ENCODE measurements around the gene GSX2. TPM values are rescaled to one million over a fixed set of nuclear protein-coding genes. Genes with fewer than 3 reads are reported as not detected.

Gene GSX2
- total RNA-seq, 4 donors from 2014 or later = not detected

DNA sequence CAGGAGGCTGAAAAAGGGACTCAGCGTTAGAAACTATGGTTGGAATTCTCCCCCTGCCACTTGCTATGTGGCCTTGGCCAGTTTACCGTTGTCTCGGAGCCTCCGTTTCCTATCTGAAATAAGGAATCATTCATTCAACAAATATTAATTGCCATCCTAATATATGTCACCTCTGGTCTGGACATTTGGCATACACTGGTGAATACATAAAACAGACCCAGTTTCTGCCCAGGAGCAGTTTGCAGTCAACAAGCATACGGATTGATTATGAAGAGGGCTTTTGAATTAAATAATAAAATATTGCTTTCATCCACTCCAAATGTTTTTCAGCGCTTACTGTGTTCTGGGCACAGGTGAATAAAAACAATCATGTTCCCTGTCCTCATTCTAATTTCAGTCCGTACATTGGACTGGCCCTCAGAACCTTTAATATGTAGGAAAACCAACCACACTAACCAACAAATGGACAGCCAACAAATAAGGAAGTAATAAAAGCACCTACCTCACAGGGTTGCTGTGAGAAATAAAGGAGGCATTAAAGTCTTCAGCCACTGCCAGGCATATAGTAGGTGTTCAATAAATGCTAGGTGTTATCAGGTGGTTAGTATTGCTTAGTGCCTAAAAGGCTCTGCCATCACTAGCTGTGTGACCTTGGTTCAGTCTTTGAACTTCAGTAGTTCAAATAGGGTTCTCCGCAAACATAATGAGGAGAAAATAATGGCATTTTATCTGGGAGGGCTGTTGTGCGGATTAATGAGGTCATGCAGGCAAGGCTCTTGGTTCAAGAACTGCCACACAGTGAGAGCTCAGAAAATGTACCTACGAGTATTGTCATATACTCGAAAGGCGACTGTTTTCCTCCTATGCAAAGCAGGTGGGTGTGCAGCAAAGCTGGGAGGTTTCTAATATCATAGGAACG, 7.3 kb upstream of the GSX2 start:
- no peak for TF ChIP-seq CTCF (IDR thresholded peaks at IDR 0.05; ENCODE audit: low read depth)

GRCh38 chr4:54093324-54094240, 6.4 kb upstream of the GSX2 start:
- no peak for TF ChIP-seq CTCF (IDR thresholded peaks at IDR 0.05; ENCODE audit: low read depth)

DNA sequence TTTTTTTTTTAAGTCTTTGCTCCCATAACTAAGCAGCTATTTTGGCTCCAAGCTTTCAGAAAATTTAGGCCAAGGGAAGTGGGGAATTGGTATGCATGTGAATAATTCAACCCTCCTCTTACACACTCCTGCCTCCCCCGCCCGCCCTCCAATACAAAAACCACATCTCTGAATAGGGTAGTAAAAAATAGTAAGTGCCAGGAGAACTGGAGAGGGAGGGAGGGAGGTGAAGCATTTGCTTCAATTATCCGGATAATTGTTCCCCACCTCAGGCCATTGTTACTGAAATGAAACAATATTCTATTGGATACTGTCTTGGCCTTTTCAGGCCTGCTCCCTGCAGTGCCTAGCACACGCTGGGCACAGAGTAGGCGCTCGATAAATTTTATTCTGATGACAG, 5.5 kb upstream of the GSX2 start:
- no peak for TF ChIP-seq CTCF (IDR thresholded peaks at IDR 0.05; ENCODE audit: low read depth)

DNA sequence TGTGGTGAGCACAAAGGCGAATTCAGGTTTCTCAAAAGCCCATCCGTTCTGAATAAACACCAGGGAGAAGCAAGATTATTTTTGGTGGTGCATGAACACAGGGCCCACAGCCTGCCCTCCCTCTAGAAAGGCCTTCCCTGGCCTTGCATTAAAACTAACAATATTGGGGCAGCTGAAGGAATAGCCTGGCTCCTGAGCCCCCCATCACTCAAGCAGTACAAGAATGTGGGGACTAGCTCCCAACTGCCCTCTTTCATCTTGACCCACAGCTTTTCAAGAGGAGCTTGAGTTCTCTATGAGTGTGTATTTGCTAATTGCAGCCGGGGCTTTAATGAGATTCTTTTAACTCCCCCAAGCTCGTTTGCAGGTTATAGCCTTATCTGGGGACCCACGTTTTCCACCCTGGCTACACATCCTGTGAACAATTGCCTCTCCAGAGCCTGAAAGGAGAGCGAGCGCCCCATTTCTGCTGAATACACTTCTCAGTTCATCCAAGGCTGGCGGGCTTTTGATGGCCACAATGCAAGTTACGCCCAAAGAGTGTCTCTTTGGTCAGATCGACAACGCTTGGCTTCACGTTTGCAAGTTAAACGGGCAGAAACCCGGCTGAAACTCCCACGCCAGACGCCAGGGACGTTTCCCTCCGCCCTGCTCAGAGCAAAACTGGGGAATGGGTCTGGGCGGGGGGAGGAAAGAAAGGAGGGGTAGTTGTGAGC, 4.7 kb upstream of the GSX2 start:
- TF ChIP-seq CTCF (IDR thresholded peaks at IDR 0.05; ENCODE audit: low read depth) = no peak

- no peak for TF ChIP-seq CTCF (IDR thresholded peaks at IDR 0.05; ENCODE audit: low read depth)
These were observed 3.5 kb upstream of the GSX2 start for GRCh38 chr4:54096295-54096962.

GRCh38 chr4:54097152-54097551, 2.8 kb upstream of the GSX2 start:
- TF ChIP-seq CTCF (IDR thresholded peaks at IDR 0.05; ENCODE audit: low read depth) = no peak
